Suprapubic skin (tissue), 4 donors: Measurements from ENCODE around the gene TMEM164.

Source experiments
- CTCF ChIP-seq, 2 donors: fragments of 200-600 bp in 1 of 2; fragments of 450-650 bp in 1 of 2; sonication (generic) in 1 of 2; IDR thresholded peaks; one replicate each; pipeline ENCODE4 v1.5.1; 2016 to 2019; ENCODE audit warnings: antibody characterized with exemption in 2 of 2, mild to moderate bottlenecking in 1 of 2, moderate library complexity in 1 of 2
- POLR2A ChIP-seq, 2 donors: fragments of 450-650 bp; IDR thresholded peaks; one replicate each; pipeline ENCODE4 v1.6.1; 2017; ENCODE audit warnings: antibody characterized with exemption in 2 of 2, mild to moderate bottlenecking in 2 of 2, moderate library complexity in 2 of 2
- POLR2AphosphoS5 ChIP-seq, 3 donors: sonication (generic); formaldehyde crosslinking; IDR thresholded peaks; one replicate each; pipeline ENCODE4 v1.6.1; 2017; ENCODE audit warnings: antibody characterized with exemption in 3 of 3

- TF ChIP-seq CTCF (IDR thresholded peaks at IDR 0.05), result no peak
- TF ChIP-seq POLR2A (IDR thresholded peaks at IDR 0.05), result no peak
- TF ChIP-seq POLR2AphosphoS5 (IDR thresholded peaks at IDR 0.05), result no peak
Measured at GRCh38 chrX:110013968-110014367, 11.1 kb downstream of the TMEM164 start.
